Stimulated activated CD4-positive, alpha-beta T cell treated with anti-CD3 and anti-CD28 coated beads, Interleukin-12 subunit alpha, Interleukin-12 subunit beta, amount 100 ng/mL, for 24 hours (primary cell): Measurements from ENCODE around the gene DNAL4.
"Not testable (repeated sequence)": the region's sequence is repeated elsewhere in the genome, so short reads cannot be mapped to it uniquely, and the experiment has no call there.

Experiments used
- DNase-seq, 2 experiments: peaks; one replicate each; pipeline ENCODE4 v3.0.0-alpha.2; 2020; ENCODE audit warnings: low read depth in 2 of 2

DNAL4 gene

DNA sequence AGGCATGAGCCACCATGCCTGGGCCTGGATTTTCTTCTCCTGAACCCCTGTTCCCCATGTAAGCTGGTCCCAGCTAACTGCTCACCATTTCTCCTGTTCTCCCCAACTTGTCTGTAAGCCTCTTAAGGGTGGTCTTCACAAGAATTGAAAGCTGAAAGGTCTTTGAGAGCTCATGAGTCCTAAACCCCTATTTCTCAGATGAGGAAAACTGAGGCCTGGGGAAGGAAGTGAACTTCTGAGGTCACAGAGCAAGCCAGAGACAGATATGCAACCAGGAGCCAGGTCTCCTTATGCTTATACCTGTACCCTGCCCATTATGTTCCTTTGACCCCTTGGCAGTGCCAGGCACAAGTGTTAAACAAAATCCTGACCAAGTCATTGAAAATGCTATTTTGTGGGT, 33.6 kb upstream of the DNAL4 start:
- DNase-seq: no peak

DNA sequence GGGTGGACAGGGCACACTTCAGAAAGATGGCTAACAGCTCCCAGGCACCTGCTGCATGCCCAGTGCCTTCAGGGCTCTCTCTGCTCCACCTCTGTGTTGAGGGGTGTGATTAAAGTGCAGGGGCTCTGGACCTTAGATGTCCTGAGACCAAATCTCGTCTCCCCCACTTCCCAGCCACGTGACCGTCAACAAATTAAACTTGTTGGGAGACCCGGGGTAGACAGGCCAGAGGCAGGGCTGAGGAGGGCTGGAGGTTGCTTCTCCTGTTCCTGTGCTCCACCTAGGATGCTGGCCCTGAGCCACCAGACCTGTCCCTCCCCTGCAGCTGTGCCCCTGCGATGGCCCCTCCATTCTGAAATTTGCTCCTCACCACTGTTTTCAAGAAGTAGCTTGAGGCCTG, 32.9 kb upstream of the DNAL4 start:
- DNase-seq: no peak

DNA sequence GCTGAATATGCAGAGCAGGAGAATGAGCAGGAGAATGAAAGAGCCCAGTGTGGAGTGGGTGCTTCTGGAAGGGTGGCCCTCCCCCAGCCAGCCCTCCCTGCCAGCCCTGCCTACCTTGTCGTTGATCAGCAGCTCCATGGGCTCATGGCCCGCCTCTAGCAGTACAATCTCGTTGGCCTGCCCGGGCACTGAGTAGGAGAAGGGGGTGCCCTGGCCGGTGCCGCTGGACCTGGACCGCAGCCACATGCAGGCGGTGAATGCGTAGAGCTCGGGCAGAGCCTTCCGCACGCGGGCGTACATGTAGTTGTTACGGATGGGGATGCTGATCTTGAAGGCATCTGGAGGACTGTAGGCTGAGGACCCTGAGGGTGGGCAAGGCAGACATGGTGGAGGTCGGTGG, 32.4 kb upstream of the DNAL4 start:
- no peak for DNase-seq

DNA sequence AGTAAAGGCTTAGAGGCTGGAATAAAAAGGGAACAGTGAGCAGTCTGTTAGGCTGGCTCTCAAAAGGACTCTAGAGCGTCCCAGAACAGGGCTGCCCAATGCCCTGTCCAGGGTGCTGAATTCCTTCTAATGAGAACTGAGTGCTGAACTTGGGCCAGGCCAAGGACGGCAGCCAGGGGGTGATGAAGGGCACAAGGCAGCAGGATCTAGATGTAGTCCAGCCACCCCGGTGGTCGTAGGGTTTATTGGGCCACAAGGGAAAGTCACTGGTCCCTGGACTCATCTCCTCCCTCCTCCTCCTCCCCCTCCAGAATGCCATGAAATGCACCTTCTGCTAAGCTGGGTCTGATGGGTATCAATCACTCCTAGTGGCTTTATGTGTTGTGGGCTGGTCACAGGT, 30.6 kb upstream of the DNAL4 start:
- no peak for DNase-seq

DNA sequence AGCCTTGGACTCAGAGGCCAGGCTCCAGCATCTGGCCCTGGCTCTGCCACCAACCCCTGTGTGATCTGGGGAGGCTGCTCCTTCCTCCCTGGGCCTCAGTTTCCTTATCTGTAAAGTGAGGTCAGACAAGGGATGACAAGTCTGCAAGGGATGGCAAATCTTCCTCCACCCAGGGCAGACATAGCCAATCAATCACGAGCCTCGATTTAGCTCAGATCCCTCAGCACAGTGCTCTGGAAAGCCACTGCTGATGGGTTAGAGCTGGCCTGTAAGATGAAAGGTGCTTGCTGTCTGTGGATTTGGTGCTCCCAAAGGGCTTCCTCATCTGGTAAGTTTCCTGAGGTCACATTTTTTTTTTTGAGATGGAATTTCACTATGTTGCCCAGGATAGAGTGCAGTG, 29.7 kb upstream of the DNAL4 start:
- DNase-seq: no peak

DNA sequence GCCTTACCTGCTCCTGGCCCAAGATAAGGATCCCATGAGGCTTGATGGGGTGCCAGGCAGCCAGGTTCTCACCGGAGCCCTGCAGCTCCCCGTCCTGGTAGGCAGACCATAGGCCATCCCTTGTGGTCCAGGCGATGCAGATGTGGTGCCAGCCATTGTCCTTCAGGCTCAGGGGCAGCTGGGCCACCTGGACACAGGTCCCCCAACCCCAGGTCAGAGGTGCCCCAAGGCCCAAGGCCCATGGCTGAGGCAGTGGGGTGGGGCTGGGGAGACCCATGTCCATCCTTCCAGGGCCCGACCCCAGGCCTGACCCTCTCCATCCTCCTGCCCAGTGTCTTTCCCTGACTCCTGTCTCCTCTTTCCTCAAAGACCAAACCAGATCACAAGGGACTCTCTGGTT, 29.1 kb upstream of the DNAL4 start:
- DNase-seq: no peak

- DNase-seq: no peak
These were observed 26.1 kb upstream of the DNAL4 start for GRCh38 chr22:38820020-38820419.

- DNase-seq: no peak
These were observed 25.5 kb upstream of the DNAL4 start for GRCh38 chr22:38819387-38819940.

- no peak for DNase-seq
These were observed 23.3 kb upstream of the DNAL4 start for GRCh38 chr22:38817196-38817595.

GRCh38 chr22:38815842-38816241, 21.9 kb upstream of the DNAL4 start:
- DNase-seq: no peak

DNA sequence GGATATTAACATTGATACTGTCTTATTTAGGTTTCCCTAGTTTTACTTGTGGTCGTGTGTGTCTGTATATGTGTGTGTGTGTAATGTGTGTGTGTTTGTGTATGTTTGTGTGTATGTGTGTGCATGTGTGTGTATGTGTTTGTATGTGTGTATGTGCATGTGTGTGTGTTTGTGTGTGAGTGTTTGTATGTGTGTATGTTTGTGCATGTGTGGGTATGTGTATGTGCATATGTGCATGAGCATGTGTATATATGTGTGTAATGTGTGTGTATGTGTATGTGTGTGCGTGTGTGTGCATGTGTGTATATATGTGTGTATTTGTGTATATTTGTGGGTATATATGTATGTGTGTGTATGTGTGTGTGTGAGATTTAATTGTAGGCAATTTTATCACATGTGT, 17.3 kb upstream of the DNAL4 start:
- DNase-seq: no peak

DNA sequence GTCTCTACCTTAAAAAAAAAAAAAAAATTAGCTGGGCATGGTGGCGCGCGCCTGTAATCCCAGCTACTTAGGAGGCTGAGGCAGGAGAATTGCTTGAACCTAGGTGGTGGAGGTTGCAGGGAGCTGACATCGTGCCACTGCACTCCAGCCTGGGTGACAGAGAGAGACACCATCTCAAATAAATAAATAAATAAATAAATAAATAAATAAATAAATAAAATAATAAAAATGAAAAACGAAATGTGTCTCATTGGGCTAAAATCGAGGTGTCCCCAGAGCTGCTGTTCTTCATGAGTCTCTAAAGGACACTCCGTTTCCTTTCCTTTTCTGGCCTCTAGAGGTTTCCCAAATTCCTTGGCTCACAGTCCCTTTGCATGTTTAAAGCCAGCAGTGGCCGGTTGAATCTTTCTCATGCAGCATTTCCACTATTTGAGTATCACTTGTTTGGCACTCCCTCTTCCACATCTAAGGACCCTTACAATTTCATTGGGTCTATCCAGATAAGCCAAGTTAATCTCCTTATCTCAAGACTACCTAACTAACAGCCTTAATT, 11.2 kb upstream of the DNAL4 start:
- DNase-seq: not testable (repeated sequence)

DNA sequence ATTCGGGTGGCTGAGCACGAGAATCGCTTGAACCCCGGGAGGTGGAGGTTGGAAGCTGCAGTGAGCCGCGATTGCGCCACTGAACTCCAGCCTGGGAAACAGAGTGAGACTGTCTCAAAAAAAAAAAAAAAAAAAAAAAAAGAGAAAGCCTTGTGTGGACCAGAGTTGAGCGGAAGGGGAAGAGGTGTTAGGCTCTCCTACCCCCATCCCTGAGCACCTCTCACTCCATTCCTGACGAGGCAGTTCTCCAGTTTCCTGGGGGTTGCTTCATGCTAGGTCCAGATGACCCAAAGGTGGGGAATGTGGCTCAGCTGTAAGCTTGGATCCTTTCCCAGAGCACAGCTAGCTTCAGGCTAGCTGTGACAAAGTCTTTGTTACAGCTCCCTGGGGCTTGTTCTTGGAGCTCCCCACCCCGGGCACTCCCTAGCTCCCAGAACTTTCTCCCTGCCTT, 8.8 kb upstream of the DNAL4 start:
- no peak for DNase-seq

GRCh38 chr22:38799265-38800002, 5.5 kb upstream of the DNAL4 start:
- no peak for DNase-seq

DNA sequence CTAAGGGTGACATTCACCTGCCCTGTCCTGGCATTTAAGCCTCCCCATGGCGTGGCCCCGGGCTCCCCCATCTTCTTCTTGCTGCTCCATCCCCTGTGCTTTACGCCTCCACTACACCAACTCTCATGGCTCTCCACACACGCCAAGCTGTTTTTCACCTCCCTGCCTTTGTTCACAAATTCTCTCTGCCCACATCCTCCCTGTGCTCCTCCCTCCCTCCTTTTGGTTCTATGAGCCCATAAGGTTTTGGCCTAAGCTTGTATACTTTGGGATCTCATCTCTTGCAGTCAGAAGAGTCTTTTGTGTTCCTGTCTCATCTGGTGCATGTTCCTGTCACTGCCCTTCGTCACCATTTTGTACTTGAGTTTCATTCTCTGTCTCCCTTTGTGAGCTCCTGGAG, 4.6 kb upstream of the DNAL4 start:
- no peak for DNase-seq

GRCh38 chr22:38796262-38796957, 2.5 kb upstream of the DNAL4 start:
- no peak for DNase-seq

GRCh38 chr22:38795569-38795968, 1.6 kb upstream of the DNAL4 start:
- no peak for DNase-seq

DNA sequence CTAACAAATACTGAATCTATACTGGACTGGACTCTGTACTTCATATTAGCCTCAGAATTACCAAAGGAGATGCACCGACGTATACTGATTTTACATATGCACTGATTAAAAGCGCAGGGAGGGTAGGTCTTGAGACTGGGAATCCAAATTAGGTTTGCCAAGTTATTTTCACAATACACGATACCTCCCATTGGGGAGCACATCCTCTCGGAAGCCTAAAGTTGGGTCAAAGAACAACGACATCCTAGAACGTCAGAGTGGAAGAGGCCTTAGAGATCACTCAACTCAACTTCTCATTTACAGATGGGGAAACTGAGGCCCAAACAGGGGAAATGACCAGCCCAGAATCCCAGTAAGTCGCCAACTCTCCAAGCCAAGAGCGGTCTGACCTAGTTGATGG, 626 bp downstream of the DNAL4 start:
- DNase-seq: no peak

DNA sequence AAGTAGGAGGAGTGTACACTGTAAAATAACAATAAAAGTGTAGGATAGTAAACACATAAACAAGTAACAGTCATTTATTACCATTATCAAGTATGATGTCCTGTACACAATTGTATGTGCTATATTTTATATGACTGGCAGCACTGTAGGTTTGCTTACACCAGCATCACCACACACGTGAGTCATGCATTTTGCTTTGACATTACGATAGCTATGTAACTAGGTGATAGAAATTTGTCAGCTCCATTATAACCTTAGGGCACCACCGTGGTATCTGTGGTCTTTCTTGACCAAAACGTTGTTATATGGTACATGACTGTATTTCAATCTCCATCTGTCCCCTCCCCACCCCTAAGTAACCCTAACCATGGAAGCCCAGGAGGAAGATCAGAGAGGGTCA, 1.1 kb downstream of the DNAL4 start:
- DNase-seq: no peak

DNA sequence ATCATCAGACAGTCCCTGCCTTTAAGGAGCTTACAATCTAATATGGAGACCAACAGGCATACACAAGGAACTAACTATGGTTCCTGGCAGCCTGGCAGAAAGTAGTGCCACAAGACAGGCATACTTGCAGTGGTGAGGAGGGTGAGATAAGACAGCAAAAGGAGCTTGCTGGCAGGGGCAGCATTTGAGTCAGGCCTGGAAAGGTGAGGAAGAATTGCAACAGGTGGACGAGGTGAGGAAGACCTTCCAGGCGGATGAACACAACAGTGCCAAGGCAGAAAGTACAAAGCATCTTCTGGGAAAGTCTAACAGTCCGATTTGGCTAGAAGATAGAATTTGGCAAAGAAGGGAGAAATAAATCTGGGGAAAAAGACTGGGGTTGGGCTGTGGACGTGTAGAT, 4.3 kb downstream of the DNAL4 start:
- no peak for DNase-seq

DNA sequence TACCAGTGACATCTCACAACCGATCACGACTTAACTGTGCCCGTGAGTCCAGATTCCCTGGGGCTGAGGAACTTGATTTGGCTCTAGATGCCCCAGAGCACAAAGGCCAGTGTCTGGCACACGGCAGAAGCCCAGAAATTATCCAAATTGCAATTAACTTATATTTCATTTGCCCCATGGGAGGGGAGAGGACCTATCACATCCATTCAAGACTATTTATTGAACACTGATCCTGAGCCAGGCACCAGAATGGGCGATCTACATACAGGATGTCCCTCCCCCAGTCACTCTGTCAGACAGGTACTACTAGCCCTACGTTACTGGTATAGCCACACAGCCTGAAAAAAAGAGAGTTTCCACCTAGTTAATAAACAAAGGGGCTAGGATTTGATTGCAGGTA, 5.1 kb downstream of the DNAL4 start:
- DNase-seq: no peak

- no peak for DNase-seq
These were observed 5.7 kb downstream of the DNAL4 start for GRCh38 chr22:38788021-38788816.
